ENCODE data around the gene INPPL1.
A peak's percentile ranks its signal among the peaks of the same experiment; 100 is the strongest.

Gene INPPL1

DNA sequence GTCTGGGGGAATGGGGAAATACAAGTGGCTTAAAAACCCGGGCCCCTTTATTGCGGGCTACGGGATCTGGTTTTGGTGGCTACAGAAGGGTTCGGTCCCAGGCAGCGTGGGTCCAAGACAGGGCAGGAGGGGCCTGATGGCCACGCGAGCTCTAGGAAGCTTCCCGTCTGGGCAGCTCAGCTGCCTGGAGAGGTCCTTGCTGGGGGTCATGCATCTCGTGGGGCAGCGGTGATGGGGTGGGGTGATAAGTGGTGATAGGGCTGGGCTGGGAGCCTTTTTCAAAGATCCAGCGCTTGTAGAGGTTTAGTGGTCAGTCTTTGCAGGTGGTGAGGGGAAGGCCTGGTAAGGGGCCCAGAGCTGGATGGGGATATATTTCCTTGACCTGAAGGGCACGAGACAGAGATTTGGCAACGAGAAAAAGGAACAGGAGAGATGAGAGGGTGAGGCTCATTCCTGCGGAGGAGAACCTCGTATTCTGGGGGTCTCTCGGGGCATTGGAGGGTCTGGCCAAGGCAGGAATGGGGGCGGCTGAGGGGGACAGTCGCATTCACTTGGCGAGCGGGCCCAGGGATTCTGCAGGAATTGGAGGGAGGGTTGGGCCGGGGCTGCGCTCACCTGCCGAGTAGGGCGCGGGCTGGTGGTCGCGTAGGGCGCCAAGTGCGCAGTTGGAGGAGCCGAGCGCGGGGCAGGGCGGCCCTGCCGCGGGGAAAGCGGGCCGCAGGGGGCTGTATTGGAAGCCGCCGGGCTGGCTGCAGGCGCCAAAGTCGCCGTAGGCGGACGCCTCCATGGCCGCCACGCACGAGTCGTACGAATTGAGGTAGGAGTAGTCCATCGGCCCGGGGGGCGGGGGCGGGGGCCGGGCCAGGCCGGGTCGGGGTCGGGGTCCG, 18.8 kb downstream of the INPPL1 start:
- Mint-ChIP-seq H3K9me3 (peaks cover 4% of the 10 kb centered on the region), H3K4me1 (peaks cover 47% of the 10 kb centered on the region), H3K36me3 (no peaks in the 10 kb centered on the region), H3K4me3 (no peak overlapping the region), H3K27ac (no peak overlapping the region), H3K27me3 (peaks cover 47% of the 10 kb centered on the region)
- ATAC-seq, result no peak

DNA sequence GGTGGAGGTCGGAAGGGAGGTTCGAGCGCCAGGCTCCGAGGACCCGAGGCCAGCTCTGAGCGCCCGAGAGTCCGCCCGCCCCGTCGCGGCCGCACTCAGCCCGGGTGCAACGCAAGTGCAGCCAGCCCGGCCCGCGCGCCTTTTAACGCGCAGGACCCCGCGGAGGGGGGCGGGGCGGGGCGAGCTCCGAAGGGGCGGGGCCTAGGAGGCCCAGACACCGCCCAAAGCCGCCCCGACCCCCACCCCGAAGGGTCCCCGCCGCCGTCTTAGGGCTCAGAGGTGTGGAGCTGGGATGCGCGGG, 19.4 kb downstream of the INPPL1 start, which contains the start of gene PHOX2A:
PHOX2A (minus strand) TSS at position 117 of the 301 bp plus-strand sequence. CDS start 172 bp downstream, outside the sequence.
- H3K4me3 Mint-ChIP-seq, result no peak within 1 kb of the TSS
- H3K27me3 Mint-ChIP-seq, result peaks cover 46% of the 10 kb centered on the region
- H3K36me3 Mint-ChIP-seq, result no peaks in the 10 kb centered on the region
- H3K27ac Mint-ChIP-seq, result no peak within 1 kb of the TSS
- H3K9me3 Mint-ChIP-seq, result peaks cover 4% of the 10 kb centered on the region
- ATAC-seq, result no peak
- H3K4me1 Mint-ChIP-seq, result peaks cover 44% of the 10 kb centered on the region

DNA sequence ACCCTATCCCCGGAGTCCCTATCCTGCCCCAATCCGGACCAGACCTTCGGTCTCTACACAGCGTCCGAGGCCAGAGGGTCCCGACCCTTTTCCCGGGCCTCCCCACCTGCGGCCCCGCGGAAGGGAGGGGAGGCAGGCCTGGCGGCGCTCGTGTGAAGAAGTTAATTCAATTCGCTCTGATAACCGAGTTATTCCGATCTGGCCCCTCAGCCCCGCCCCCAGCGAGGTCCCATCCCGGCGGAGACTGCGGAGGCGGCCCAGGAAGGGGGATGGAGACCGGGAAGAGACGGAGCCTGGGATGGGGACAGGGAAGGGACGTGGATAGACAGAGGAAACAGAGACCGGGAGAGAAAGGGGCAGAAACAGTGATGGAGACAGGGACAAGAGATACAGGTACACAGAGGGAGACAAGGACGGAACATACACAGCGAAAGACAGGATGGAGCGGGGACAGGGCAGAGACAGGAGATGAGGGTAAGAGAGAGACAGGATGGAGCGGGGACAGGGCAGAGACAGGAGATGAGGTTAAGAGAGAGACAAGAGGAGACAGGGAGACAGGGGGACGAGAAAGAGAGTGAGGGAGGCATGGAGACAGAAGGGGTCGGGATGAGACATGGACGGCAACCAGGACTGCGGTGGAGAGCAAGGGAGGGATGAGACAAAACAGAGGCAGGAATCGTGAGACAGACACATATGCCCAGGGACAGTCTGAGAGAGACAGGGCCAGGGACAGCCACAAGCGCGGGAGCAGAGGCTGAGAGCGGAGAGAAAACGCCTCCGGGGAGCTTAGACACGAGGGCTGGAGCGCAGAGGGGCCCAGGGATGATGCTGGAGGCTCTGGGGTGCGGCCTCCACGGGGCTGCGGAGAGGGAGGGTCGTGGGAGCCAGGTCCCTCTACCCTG, 20.0 kb downstream of the INPPL1 start:
- peaks cover 4% of the 10 kb centered on the region for H3K9me3 Mint-ChIP-seq
- no peak for ATAC-seq
- peaks cover 38% of the 10 kb centered on the region for H3K4me1 Mint-ChIP-seq
- no peaks in the 10 kb centered on the region for H3K36me3 Mint-ChIP-seq
- H3K27me3 Mint-ChIP-seq, result peaks cover 43% of the 10 kb centered on the region
- H3K27ac Mint-ChIP-seq, result no peak overlapping the region
- H3K4me3 Mint-ChIP-seq, result no peak overlapping the region

DNA sequence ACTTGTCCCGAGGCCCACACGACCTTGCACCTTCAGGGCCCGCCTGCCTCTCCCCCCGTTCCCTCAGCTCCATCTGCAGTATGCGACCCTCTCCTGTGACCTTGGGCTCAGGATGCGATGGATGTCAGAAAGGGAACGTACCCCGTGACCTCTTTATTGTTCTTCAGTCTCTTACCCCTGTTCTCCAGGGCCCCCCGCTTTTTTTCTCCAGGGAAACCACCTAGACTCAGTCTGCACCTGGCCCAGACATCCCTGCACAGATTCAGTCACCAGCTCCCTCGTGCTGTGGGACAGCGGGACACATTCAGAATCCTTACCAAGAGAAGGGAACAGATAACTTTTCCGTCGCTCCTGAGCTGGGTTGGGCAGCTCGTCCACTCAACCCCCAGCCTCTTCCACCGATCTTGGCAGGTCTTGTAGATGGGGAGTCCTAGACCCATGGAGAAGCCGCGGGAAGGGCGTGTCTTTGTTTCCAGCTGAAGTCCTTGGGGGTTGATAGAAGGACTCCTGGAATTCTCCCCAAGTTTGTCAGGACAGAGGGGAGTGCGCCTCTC, 20.8 kb downstream of the INPPL1 start:
- peaks cover 4% of the 10 kb centered on the region for H3K9me3 Mint-ChIP-seq
- H3K36me3 Mint-ChIP-seq, result no peaks in the 10 kb centered on the region
- peaks cover 43% of the 10 kb centered on the region for H3K27me3 Mint-ChIP-seq
- H3K27ac Mint-ChIP-seq, result no peak overlapping the region
- ATAC-seq, result no peak
- peaks cover 35% of the 10 kb centered on the region for H3K4me1 Mint-ChIP-seq
- H3K4me3 Mint-ChIP-seq, result no peak overlapping the region

DNA sequence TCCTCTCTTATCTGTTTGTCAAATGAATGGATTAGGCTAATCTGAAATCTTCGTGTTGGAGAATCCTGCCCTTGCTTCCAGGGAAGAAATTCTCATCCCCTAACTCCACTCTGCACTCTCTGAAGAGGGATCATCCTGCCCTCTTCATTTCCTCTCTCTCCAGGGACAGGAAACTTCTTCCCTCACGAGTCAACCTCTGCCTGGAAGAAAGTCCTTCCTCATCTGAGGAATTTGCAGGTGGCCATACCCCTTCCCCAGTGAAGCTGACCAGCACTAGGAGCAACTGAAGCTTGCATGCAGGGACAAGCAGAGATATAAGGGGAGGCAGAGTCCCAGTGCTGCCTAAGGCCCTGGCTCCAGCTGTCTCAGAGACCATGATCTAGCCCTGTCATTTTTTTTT, 23.0 kb downstream of the INPPL1 start:
- peaks cover 40% of the 10 kb centered on the region for H3K27me3 Mint-ChIP-seq
- no peaks in the 10 kb centered on the region for H3K36me3 Mint-ChIP-seq
- no peak overlapping the region for H3K4me3 Mint-ChIP-seq
- ATAC-seq, result no peak
- peaks cover 4% of the 10 kb centered on the region for H3K9me3 Mint-ChIP-seq
- H3K4me1 Mint-ChIP-seq, result peaks cover 19% of the 10 kb centered on the region
- no peak overlapping the region for H3K27ac Mint-ChIP-seq

DNA sequence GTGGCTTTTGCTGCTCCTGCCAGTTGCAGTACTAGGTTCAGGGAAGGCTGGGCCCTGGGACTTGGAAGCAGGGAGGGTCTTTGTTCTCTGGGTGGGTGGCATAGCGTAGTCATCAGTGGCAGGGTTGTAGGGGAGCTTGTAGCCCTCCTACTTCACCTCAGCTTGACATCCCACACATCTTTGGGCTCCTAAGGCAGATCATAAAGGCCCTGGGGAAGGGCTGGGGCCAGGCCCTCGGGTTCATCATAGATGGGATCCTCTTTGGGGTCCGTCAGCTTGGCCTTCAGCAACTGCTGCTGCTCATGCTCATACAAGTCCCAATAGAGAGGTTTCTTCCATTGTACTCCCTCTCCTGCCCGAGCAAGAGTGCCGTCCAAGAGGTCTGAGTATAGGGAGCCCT, 25.4 kb downstream of the INPPL1 start:
- H3K36me3 Mint-ChIP-seq, result no peaks in the 10 kb centered on the region
- peaks cover 15% of the 10 kb centered on the region for H3K4me1 Mint-ChIP-seq
- no peak overlapping the region for H3K27ac Mint-ChIP-seq
- peaks cover 43% of the 10 kb centered on the region for H3K27me3 Mint-ChIP-seq
- no peak for ATAC-seq
- no peak overlapping the region for H3K4me3 Mint-ChIP-seq
- no peaks in the 10 kb centered on the region for H3K9me3 Mint-ChIP-seq

DNA sequence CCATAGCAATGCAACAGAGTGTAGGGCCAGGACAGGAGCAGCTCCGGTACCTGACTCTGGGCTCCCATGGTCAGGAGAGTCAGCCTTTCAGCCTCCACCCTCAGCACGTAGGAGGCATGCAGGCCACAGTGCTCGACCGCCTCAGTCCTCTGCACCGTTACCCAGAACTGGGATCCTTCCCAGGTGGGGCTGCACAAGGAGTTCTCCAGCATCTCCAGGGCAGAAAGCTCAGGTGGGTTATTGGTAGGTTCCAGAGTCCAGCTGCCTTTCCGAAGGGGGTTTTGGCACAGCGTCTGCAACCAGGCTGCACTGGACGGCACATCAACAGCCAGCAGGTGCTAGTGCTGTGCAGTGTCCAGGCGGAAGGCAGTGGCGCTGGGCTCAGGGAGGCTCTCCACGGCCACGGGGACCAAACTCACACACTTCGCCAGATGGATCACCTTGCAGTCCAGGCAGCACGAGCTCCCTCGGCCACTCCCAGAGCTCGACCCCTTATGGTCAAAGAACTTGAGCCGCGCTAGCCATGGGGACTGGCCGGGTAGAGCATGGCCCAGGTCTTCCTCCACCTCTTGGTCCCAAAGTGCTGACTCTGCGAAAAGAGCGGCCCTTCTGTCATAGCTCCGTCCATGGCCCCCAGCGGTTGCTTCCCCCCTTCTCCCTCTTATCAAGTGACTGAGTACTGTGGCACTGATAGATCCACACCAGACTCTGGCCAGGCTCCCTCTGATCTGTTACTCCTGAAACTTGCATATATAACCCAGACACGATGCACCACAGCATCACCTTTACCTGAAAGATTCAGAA, 26.3 kb downstream of the INPPL1 start:
- H3K27ac Mint-ChIP-seq, result no peak overlapping the region
- peaks cover 43% of the 10 kb centered on the region for H3K27me3 Mint-ChIP-seq
- H3K4me3 Mint-ChIP-seq, result no peak overlapping the region
- no peaks in the 10 kb centered on the region for H3K9me3 Mint-ChIP-seq
- no peak for ATAC-seq
- H3K36me3 Mint-ChIP-seq, result no peaks in the 10 kb centered on the region
- H3K4me1 Mint-ChIP-seq, result peaks cover 17% of the 10 kb centered on the region

DNA sequence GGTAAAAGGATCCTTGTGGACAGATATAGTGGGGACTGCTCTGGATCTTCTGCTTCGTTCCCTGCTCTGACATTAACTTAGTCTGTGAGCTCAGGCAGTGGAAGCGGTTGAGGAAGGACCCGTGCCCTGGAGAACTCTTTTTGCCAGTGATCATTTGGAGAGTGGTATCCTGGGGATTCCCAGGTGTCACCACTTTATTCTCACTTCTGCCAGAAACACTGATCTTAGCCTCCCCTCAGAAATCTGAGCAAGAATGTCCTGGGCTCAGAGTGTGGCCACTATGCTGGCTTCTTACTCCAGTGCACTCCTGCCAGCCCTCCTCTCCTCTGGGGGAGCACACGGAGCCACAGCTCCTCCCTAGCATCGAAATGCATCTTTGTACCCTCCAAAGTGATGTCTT, 27.0 kb downstream of the INPPL1 start:
- Mint-ChIP-seq H3K36me3 (no peaks in the 10 kb centered on the region), H3K4me3 (no peak overlapping the region), H3K27ac (no peak overlapping the region), H3K4me1 (peaks cover 17% of the 10 kb centered on the region), H3K9me3 (no peaks in the 10 kb centered on the region), H3K27me3 (peaks cover 43% of the 10 kb centered on the region)
- ATAC-seq, result peak; percentile 37

DNA sequence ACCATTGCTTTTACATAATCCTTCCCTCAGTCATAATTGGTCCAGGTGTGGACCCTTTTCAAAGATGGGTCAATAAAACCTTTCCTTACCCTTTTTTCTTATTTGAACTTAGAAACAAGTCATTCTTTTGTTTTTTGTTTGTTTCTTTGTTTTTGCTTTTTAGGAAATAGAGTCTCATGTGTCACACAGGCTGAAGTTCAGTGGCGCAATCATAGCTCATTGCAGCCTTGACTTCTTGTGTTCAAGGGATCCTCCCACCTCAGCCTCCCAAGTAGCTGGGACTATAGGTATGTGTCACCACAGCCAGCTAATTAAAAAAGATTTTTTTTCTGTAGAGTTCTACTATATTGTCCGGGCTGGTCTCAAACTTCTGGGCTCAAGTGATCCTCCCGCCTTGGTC, 28.8 kb downstream of the INPPL1 start:
- H3K4me3 Mint-ChIP-seq, result no peak overlapping the region
- H3K27ac Mint-ChIP-seq, result no peak overlapping the region
- no peaks in the 10 kb centered on the region for H3K36me3 Mint-ChIP-seq
- H3K9me3 Mint-ChIP-seq, result no peaks in the 10 kb centered on the region
- peaks cover 43% of the 10 kb centered on the region for H3K27me3 Mint-ChIP-seq
- H3K4me1 Mint-ChIP-seq, result peaks cover 17% of the 10 kb centered on the region
- no peak for ATAC-seq

DNA sequence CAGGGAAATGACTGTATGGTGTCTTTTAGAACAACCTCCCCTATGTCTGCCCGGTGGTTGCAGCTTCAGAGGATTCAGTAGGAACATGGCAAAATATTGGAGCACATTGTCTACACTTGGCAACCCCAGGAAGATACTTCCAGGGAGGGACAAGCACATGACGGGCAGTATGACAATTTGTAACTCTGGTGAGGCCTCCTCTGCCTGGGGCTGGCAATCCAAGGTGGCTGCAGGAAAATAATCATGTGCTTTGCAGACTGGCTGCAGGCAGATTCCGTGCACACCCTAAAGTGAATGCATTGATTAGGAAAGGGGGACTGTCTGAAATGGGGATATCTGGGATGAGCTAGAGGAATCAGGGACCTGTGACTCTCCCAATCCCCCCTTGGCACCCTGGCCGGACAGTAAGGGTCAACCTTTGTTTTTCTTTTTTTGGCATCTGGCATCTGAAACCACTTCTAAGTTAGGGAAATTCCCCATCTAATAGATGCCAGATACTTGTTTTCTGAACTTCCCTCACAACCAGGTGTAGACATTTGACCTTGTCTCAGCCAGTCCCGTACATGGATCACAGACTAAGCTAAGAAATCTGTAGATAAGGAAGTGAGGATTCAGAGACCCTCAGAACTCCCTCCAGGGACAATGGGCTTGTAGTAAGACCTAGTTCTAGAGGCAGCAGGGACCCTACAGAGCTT, 29.9 kb downstream of the INPPL1 start:
- Mint-ChIP-seq H3K27me3 (peaks cover 41% of the 10 kb centered on the region), H3K4me3 (no peak overlapping the region), H3K36me3 (no peaks in the 10 kb centered on the region), H3K9me3 (no peaks in the 10 kb centered on the region), H3K27ac (no peak overlapping the region), H3K4me1 (peaks cover 17% of the 10 kb centered on the region)
- ATAC-seq, result peak; percentile 46

DNA sequence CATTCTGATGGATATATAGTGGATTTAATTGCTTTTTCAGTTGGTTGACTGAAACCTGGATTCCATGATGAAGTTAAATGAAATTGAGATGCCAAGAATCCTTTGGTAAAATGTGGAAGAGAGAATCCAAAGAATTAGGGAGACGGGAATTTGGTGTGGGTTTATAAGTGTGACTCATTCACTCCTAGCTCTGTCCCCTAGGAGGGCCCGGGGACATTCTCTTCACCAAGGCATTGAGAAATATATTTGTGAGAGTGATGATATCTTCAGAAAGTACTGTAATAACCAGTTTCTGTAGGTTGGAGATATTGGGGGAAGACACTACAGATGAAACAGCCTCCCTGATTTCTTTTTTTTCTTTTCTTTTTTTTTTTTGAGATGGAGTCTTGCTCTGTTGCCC, 33.0 kb downstream of the INPPL1 start:
- Mint-ChIP-seq H3K27me3 (peaks cover 37% of the 10 kb centered on the region), H3K36me3 (no peaks in the 10 kb centered on the region), H3K27ac (no peak overlapping the region), H3K4me1 (peaks cover 11% of the 10 kb centered on the region), H3K4me3 (no peak overlapping the region), H3K9me3 (no peaks in the 10 kb centered on the region)
- no peak for ATAC-seq

DNA sequence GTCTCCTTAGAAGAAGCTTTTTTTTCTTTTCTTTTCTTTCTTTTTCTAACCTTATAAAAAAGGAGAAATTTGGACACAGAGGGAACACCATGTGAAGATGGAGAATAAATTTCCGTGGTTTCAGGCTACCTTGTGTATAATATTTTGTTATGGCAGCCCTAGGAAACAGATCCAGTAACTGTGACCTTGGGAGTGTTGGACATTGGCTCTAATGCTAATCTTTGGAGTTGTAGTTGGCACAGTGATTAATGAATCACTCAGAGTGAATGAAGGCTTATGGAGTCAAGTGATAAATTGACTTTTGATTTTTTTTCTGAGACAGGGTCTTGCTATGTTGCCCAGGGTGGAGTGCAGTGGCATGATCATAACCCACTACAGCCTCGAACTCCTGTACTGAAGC, 34.9 kb downstream of the INPPL1 start:
- Mint-ChIP-seq H3K9me3 (no peaks in the 10 kb centered on the region), H3K27me3 (peaks cover 42% of the 10 kb centered on the region), H3K4me1 (peaks cover 8% of the 10 kb centered on the region), H3K36me3 (no peaks in the 10 kb centered on the region), H3K27ac (no peak overlapping the region), H3K4me3 (no peak overlapping the region)
- ATAC-seq, result no peak

DNA sequence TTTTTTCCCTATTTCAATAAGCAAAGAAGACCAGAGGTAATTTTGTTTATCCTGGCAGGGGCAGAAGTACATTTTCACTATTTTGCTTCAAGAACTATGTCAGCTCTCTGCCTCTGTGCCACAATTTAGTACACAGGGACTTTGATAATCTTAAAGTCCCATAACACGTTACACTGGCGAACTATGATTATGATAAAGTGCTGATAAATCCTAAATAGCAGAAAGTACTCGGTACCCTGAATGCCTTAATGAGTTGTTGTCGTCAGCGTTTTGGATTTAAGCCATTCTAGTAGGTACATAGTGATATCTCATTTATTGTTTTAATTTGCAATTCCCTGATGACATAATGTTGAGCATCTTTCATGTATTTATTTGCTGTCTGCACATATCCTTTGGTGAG, 36.0 kb downstream of the INPPL1 start:
- peaks cover 46% of the 10 kb centered on the region for H3K27me3 Mint-ChIP-seq
- no peaks in the 10 kb centered on the region for H3K36me3 Mint-ChIP-seq
- no peak overlapping the region for H3K27ac Mint-ChIP-seq
- no peaks in the 10 kb centered on the region for H3K4me1 Mint-ChIP-seq
- no peak overlapping the region for H3K4me3 Mint-ChIP-seq
- no peaks in the 10 kb centered on the region for H3K9me3 Mint-ChIP-seq
- ATAC-seq, result no peak

DNA sequence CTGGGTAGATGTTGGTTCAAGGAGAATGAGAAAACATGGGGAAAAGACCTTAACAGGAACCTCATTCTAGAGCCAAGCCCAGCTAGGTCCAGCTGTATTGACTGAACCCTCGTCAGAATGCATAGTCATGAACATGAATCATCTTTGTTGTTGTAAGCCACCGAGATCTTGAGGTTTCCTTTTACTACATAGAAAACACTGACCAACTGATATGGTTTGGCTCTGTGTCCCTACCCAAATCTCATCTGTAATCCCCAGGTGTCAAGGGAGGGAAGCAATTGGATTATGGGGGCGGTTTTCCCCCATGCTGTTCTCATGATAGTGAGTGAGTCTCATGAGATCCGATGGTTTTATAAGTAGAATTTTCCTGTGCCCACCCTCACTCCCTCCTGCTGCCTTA, 38.8 kb downstream of the INPPL1 start:
- Mint-ChIP-seq H3K36me3 (no peaks in the 10 kb centered on the region), H3K4me1 (no peaks in the 10 kb centered on the region), H3K9me3 (no peaks in the 10 kb centered on the region), H3K27ac (no peak overlapping the region), H3K4me3 (no peak overlapping the region), H3K27me3 (peaks cover 55% of the 10 kb centered on the region)
- ATAC-seq, result no peak
